H9 (cell line): ENCODE measurements around the gene ITPRID2. TPM values are rescaled to one million over a fixed set of nuclear protein-coding genes. Genes with fewer than 3 reads are reported as not detected.

Source experiments
- DNase-seq: peaks from one replicate; pipeline ENCODE4 v3.0.0-alpha.2; 2017
- H2AFZ ChIP-seq: one replicate; pipeline ENCODE4 v1.6.1; 2013; ENCODE audit warnings: mild to moderate bottlenecking, low read length, control low read depth, moderate library complexity
- H2AK5ac ChIP-seq: 2 replicates; pipeline ENCODE4 v1.6.1; 2013; ENCODE audit warnings: low read length, control low read depth, mixed read lengths; ENCODE audit not compliant: insufficient read length
- H2BK120ac ChIP-seq: one replicate; pipeline ENCODE4 v1.6.1; 2013; ENCODE audit warnings: low read depth, mild to moderate bottlenecking, low read length, control low read depth, inconsistent platforms; ENCODE audit not compliant: poor library complexity, severe bottlenecking
- H2BK12ac ChIP-seq: 2 replicates; pipeline ENCODE4 v1.6.1; 2013; ENCODE audit warnings: low read length, control low read depth, mixed read lengths, low read depth; ENCODE audit not compliant: insufficient read length
- H2BK15ac ChIP-seq: 2 replicates; pipeline ENCODE4 v1.6.1; 2013; ENCODE audit warnings: low read depth, low read length, control low read depth
- H2BK20ac ChIP-seq: one replicate; pipeline ENCODE4 v1.6.1; 2013; ENCODE audit warnings: low read depth, mild to moderate bottlenecking, low read length, control low read depth, inconsistent platforms; ENCODE audit not compliant: poor library complexity, severe bottlenecking
- H2BK5ac ChIP-seq: 2 replicates; pipeline ENCODE4 v1.6.1; 2013; ENCODE audit warnings: low read length, control low read depth, mixed read lengths; ENCODE audit not compliant: insufficient read length
- H3K14ac ChIP-seq: 2 replicates; pipeline ENCODE4 v1.6.1; 2013; ENCODE audit warnings: low read length, control low read depth; ENCODE audit not compliant: insufficient read depth
- H3K18ac ChIP-seq: 2 replicates; pipeline ENCODE4 v1.6.1; 2013; ENCODE audit warnings: low read depth, mild to moderate bottlenecking, mixed read lengths, low read length, control low read depth; ENCODE audit not compliant: insufficient read length
- H3K23ac ChIP-seq: 2 replicates; pipeline ENCODE4 v1.6.1; 2013; ENCODE audit warnings: low read length, control low read depth, mixed read lengths, low read depth; ENCODE audit not compliant: insufficient read length
- H3K23me2 ChIP-seq: 2 replicates; pipeline ENCODE4 v1.6.1; 2013; ENCODE audit warnings: low read depth, mild to moderate bottlenecking, mixed read lengths, low read length, control low read depth; ENCODE audit not compliant: insufficient read length, poor library complexity, severe bottlenecking
- H3K27ac ChIP-seq: 2 replicates; pipeline ENCODE4 v1.5.1; 2013; ENCODE audit warnings: low read length, control low read depth, mixed read lengths, low read depth; ENCODE audit not compliant: insufficient read length
- H3K27me3 ChIP-seq: 2 replicates; pipeline ENCODE4 v1.6.1; 2013; ENCODE audit warnings: low read length, control low read depth, inconsistent platforms; ENCODE audit not compliant: insufficient read depth
- H3K4ac ChIP-seq: 2 replicates; pipeline ENCODE4 v1.6.1; 2013; ENCODE audit warnings: low read depth, mild to moderate bottlenecking, control low read depth, inconsistent platforms, low read length, moderate library complexity
- H3K4me1 ChIP-seq: 2 replicates; pipeline ENCODE4 v1.6.1; 2013; ENCODE audit warnings: low read length, control low read depth, inconsistent platforms; ENCODE audit not compliant: insufficient read depth
- H3K4me2 ChIP-seq: 2 replicates; pipeline ENCODE4 v1.6.1; 2013; ENCODE audit warnings: low read length, control low read depth, mixed read lengths; ENCODE audit not compliant: insufficient read length, insufficient read depth
- H3K56ac ChIP-seq: 2 replicates; pipeline ENCODE4 v1.6.1; 2013; ENCODE audit warnings: low read depth, mild to moderate bottlenecking, mixed read lengths, low read length, control low read depth; ENCODE audit not compliant: insufficient read length
- H3K79me1 ChIP-seq: 2 replicates; pipeline ENCODE4 v1.6.1; 2013; ENCODE audit warnings: low read depth, mild to moderate bottlenecking, moderate library complexity, low read length, control low read depth, inconsistent platforms; ENCODE audit not compliant: insufficient read depth, poor library complexity, severe bottlenecking
- H3K79me2 ChIP-seq: 2 replicates; pipeline ENCODE4 v1.6.1; 2013; ENCODE audit warnings: low read length, control low read depth, inconsistent platforms; ENCODE audit not compliant: insufficient read depth
- H3K9ac ChIP-seq: 2 replicates; pipeline ENCODE4 v1.6.1; 2013; ENCODE audit warnings: low read length, control low read depth, mixed read lengths; ENCODE audit not compliant: insufficient read length; ENCODE audit errors: extremely low read depth
- H3K9me3 ChIP-seq: one replicate; pipeline ENCODE4 v1.6.1; 2013; ENCODE audit warnings: low read depth, low read length, inconsistent platforms; ENCODE audit not compliant: control insufficient read depth
- H3T11ph ChIP-seq: one replicate; pipeline ENCODE4 v1.6.1; 2013; ENCODE audit warnings: mild to moderate bottlenecking, low read length, control low read depth, inconsistent platforms
- H4K20me1 ChIP-seq: one replicate; pipeline ENCODE4 v1.6.1; 2013; ENCODE audit not compliant: control insufficient read depth, insufficient read length, insufficient read depth
- H4K5ac ChIP-seq: 2 replicates; pipeline ENCODE4 v1.6.1; 2013; ENCODE audit warnings: low read depth, mild to moderate bottlenecking, mixed read lengths, low read length, control low read depth; ENCODE audit not compliant: insufficient read length
- H4K8ac ChIP-seq: replicated peaks from 2 replicates; pipeline ENCODE4 v1.6.1; 2013; ENCODE audit warnings: low read length, control low read depth, mixed read lengths, low read depth; ENCODE audit not compliant: insufficient read length
- H4K91ac ChIP-seq: 2 replicates; pipeline ENCODE4 v1.6.1; 2013; ENCODE audit warnings: low read depth, mild to moderate bottlenecking, moderate library complexity, mixed read lengths, low read length, control low read depth; ENCODE audit not compliant: insufficient read length
- H3K27ac Mint-ChIP-seq, 3 experiments: 2 replicates in 2 of 3; 3 replicates in 1 of 3; pipeline ENCODE4 v1.8.0; 2020 to 2021; ENCODE audit warnings: mixed read lengths in 3 of 3, mild to moderate bottlenecking in 1 of 3, moderate library complexity in 1 of 3
- H3K27me3 Mint-ChIP-seq: 2 replicates; pipeline ENCODE4 v1.8.0; 2021; ENCODE audit warnings: low read depth, mild to moderate bottlenecking, moderate library complexity, mixed read lengths
- H3K36me3 Mint-ChIP-seq, 3 experiments: 2 replicates in 2 of 3; 3 replicates in 1 of 3; pipeline ENCODE4 v1.8.0; 2020 to 2021; ENCODE audit warnings: low read depth in 3 of 3, mixed read lengths in 3 of 3; ENCODE audit not compliant: insufficient read depth in 1 of 3
- H3K4me1 Mint-ChIP-seq, 2 experiments: 2 replicates each; pipeline ENCODE4 v1.8.0; 2020; ENCODE audit warnings: mixed read lengths in 2 of 2
- H3K4me3 Mint-ChIP-seq, 2 experiments: 2 replicates in 1 of 2; 3 replicates in 1 of 2; pipeline ENCODE4 v1.8.0; 2020 to 2021; ENCODE audit warnings: mild to moderate bottlenecking in 2 of 2, mixed read lengths in 2 of 2, moderate library complexity in 1 of 2
- H3K9me3 Mint-ChIP-seq, 2 experiments: 2 replicates in 1 of 2; 3 replicates in 1 of 2; pipeline ENCODE4 v1.8.0; 2020; ENCODE audit warnings: mild to moderate bottlenecking in 2 of 2, mixed read lengths in 2 of 2, moderate library complexity in 1 of 2
- CTCF ChIP-seq: fragments of 200-600 bp; sonication (generic); conservative IDR thresholded peaks from 3 replicates; pipeline ENCODE4 v1.8.0; 2021; ENCODE audit warnings: antibody characterized with exemption, mild to moderate bottlenecking
- WGBS: extraction: QIAGEN DNeasy Blood & Tissue Kit; methylation state at CpG from one replicate; pipeline ENCODE4 v1.1.7; 2013; ENCODE audit warnings: missing lambda C conversion rate, low lambda C conversion rate, mixed read lengths; ENCODE audit not compliant: insufficient read length; ENCODE audit errors: extremely low coverage; 5-methylcytosine and 5-hydroxymethylcytosine counted together
- total RNA-seq: library from RNA; stranded (reverse); gene quantifications from 2 replicates; pipeline ENCODE4 v1.2.1, GENCODE V29; 2021

ITPRID2 gene
- total RNA-seq, 1 experiment from 2014 or later: 12.0 TPM

DNA sequence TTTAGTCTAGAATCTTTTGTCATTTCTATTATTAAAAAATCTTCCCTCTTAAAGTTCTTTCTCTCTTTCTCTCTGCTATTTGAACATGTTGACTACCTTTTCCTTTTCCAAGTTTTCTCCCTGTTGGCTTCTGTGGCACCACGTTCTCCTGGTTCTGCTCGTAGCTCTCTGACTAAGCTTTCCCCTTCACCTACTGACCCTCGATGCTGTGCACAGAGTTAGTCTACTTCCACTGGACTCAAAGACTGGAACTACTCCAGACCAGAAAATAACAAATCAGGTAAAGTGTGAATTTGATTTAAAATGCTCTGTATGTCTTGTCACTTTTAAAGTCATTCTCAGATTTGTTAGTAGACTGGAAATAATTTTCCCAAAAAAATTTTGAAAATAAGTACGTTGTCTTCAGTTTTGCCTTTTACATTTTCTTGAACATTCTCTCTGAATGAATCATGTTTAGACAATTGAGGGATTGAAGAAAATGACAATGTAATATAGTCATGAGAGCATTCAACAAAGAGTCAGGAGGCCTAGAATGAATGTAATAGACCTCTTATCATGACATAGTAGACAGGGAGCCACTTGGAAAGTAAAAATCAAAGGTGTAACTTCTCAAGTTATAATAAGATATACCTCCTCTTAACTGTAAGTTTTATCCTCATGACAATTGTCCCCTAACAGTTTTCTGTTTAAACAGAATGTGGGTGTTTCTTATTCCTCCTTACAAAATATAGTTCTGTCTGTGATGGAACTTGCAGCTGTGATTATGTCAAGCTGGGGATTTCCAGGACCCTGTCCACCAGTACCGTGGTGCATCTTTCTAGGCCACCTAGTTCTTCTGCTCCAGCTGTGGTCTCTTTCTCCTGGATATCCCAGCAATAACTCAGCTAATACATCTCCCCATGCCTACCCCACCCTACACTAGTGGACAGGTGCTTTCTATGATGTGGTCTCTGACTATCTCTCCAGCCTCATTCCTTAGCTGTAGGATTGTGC is 25.5 kb downstream of the ITPRID2 start:
- Histone ChIP-seq H3K9me3 (no peaks in the 10 kb centered on the region), H2BK15ac (no peak overlapping the region), H3K56ac (no peak overlapping the region), H4K5ac (no peak overlapping the region), H4K91ac (no peak overlapping the region), H3K23ac (no peak overlapping the region), H2BK120ac (no peak overlapping the region), H2AK5ac (no peak overlapping the region), H3K79me1 (no peaks in the 10 kb centered on the region), H3K23me2 (no peaks in the 10 kb centered on the region), H3K18ac (no peak overlapping the region), H3K4ac (no peak overlapping the region), H2AFZ (no peak overlapping the region), H3K4me1 (no peaks in the 10 kb centered on the region), H3K4me2 (no peak overlapping the region), H3K79me2 (no peaks in the 10 kb centered on the region), H4K20me1 (no peaks in the 10 kb centered on the region), H3K9ac (no peak overlapping the region), H4K8ac (no peak overlapping the region), H2BK5ac (no peak overlapping the region), H3T11ph (no peak overlapping the region), H2BK20ac (no peak overlapping the region), H2BK12ac (no peak overlapping the region), H3K27ac (no peak overlapping the region), H3K14ac (no peak overlapping the region), H3K27me3 (no peaks in the 10 kb centered on the region)
- no peak for DNase-seq
- Mint-ChIP-seq H3K27me3 (no peaks in the 10 kb centered on the region), H3K4me1 (no peaks in the 10 kb centered on the region), H3K9me3 (no peaks in the 10 kb centered on the region), H3K36me3 (peaks cover 0 to 18% (median 16%) of the 10 kb centered on the region in 3 experiments; a peak in 5 of 7 replicates), H3K27ac (peak overlapping the region in 1 of 3 experiments; percentile 18; a peak in 2 of 7 replicates), H3K4me3 (no peak overlapping the region)
- TF ChIP-seq CTCF: no peak
- no CpG with 5 or more reads among the region's 5 CpGs for WGBS
